Skeletal muscle satellite cell (primary cell): ENCODE measurements around the gene PLA2G4F.

Experiments used
- small RNA-seq: library from RNA; depleted of rRNA; stranded (forward); fragments of <200 nt; gene quantifications from one replicate; pipeline ENCODE3, GENCODE V24; 2012

The PLA2G4F gene

Small RNA genes lying within 50 kb of the gene (small RNA-seq; reads per million reads assigned to genes)
- gene MIR627: 5.4 reads per million, percentile 86 among the genes with 10 or more reads in this experiment
